Mucosa of rectum (tissue), 2 donors: ENCODE data around the gene CNEP1R1.

Experiments used
- H3K27ac ChIP-seq, 2 donors: one replicate each; pipeline ENCODE4 v1.7.0; 2013; ENCODE audit warnings: inconsistent platforms in 2 of 2, low read depth in 2 of 2, low read length in 2 of 2
- H3K27me3 ChIP-seq, 2 donors: one replicate each; pipeline ENCODE4 v1.7.0; 2013; ENCODE audit warnings: low read length in 2 of 2; ENCODE audit not compliant: control insufficient read depth in 2 of 2, insufficient read depth in 2 of 2
- H3K36me3 ChIP-seq, 2 donors: one replicate each; pipeline ENCODE4 v1.7.0; 2013; ENCODE audit warnings: low read length in 2 of 2; ENCODE audit not compliant: control insufficient read depth in 2 of 2, insufficient read depth in 2 of 2
- H3K4me1 ChIP-seq, 2 donors: one replicate each; pipeline ENCODE4 v1.7.0; 2013; ENCODE audit warnings: low read length in 2 of 2, mild to moderate bottlenecking in 1 of 2; ENCODE audit not compliant: control insufficient read depth in 2 of 2, insufficient read depth in 2 of 2
- H3K4me3 ChIP-seq, 2 donors: one replicate each; pipeline ENCODE4 v1.7.0; 2013; ENCODE audit warnings: low read length in 2 of 2
- H3K9ac ChIP-seq, 2 donors: one replicate each; pipeline ENCODE4 v1.7.0; 2013; ENCODE audit warnings: low read length in 2 of 2, low read depth in 1 of 2, mild to moderate bottlenecking in 1 of 2
- H3K9me3 ChIP-seq, 2 donors: one replicate each; pipeline ENCODE4 v1.7.0; 2013; ENCODE audit warnings: low read length in 2 of 2; ENCODE audit not compliant: control insufficient read depth in 2 of 2
- donor health status: healthy.
- donor health status: Normal muscosa, but diverticular disease.

The CNEP1R1 gene

DNA sequence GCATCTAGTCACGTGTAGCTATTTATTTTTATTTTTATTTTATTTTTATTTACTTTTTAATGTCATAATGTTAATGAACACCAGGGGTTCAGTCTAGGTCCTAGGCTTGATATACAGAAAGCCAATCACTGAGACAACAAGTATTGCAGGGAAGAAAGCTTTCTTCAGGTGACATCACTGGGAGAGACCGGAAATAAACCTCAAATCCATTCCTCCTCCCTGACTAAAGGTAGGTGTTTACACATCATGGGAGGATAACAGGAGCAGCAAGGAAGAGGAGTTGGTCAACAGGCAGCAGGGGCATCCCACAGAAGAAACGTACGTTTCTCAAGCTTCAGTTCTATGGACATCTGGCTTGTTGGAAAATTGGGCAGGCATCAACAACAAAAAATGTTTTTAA is 31.2 kb downstream of the CNEP1R1 start:
- H3K36me3 ChIP-seq: no peaks in the 10 kb centered on the region
- H3K4me1 ChIP-seq: no peaks in the 10 kb centered on the region
- no peak overlapping the region for H3K27ac ChIP-seq
- H3K9ac ChIP-seq: no peak overlapping the region
- peaks cover 4 to 6% of the 10 kb centered on the region in 2 donors for H3K9me3 ChIP-seq
- no peak overlapping the region for H3K4me3 ChIP-seq
- no peaks in the 10 kb centered on the region for H3K27me3 ChIP-seq

DNA sequence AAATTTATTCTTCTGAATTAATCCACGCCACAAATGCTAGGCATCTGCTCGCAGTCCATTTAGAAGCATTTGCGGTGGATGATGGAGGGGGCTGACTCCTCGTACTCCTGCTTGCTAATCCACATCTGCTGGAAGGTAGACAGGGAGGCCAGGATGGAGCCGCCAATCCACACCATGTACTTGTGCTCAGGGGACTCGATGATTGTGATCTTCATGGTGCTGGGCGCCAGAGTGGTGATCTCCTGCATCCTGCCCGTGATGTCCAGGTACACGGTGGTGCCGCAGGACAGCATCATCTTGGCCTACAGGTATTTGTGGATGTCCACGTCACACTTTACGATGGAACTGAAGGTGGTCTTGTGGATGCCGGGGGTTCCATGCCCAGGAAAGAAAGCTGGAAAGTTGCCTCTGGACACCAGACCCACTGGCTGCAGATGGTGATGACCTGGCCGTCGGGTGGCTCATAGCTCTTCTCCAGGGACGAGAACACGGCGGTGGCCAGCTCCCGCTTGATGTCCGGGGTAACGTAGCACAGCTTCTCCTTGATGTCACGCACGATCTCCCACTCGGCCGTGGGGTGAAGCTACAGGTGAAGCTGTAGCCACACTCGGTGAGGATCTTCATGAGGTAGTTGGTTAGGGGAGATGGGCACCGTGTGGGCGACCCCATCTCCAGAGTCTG is 33.2 kb downstream of the CNEP1R1 start:
- Histone ChIP-seq H3K27ac (no peak overlapping the region), H3K4me1 (no peaks in the 10 kb centered on the region), H3K9me3 (peaks cover 4 to 6% of the 10 kb centered on the region in 2 donors), H3K4me3 (no peak overlapping the region), H3K36me3 (no peaks in the 10 kb centered on the region), H3K27me3 (no peaks in the 10 kb centered on the region), H3K9ac (no peak overlapping the region)

DNA sequence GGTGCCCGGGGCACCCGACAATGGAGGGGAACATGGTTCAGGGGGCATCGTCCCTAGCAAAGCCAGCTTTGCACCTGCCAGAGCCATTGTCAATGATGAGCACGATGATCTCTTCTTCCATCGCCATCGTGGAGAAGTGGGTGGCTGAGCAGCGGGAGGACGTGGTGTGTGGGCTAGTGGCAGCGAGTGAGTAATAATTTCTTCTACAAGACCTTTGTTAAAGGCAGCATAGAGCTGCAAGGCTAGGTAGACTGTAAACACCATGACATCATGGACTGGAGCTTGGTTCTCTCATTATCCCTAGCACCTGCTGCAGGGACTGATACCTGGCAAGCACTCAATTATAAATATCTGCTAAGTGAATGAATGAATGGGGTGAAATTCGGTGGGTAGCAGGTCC is 34.1 kb downstream of the CNEP1R1 start:
- no peak overlapping the region for H3K27ac ChIP-seq
- H3K4me3 ChIP-seq: no peak overlapping the region
- H3K9ac ChIP-seq: no peak overlapping the region
- H3K36me3 ChIP-seq: no peaks in the 10 kb centered on the region
- no peaks in the 10 kb centered on the region for H3K4me1 ChIP-seq
- no peaks in the 10 kb centered on the region for H3K27me3 ChIP-seq
- peaks cover 4 to 6% of the 10 kb centered on the region in 2 donors for H3K9me3 ChIP-seq

DNA sequence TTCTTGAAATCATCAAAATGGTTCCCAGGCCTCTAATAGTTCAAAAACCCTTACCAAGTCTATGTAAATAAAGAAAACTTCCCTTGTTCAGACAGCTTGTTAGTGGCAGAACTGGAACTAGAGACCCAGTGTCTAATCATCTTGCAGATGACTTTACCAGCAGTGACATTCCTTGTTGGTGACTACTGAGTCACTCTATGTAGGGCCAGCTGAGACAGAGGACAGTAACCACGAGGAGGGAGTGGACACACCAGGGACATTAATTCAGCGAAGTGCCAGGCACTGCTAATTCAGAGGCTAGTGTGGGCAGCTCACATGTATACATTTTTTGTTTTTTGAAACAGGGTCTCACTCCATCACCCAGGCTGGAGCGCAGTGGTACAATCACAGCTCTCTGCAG is 34.6 kb downstream of the CNEP1R1 start:
- H3K4me1 ChIP-seq: no peaks in the 10 kb centered on the region
- H3K9me3 ChIP-seq: peaks cover 4 to 6% of the 10 kb centered on the region in 2 donors
- no peaks in the 10 kb centered on the region for H3K27me3 ChIP-seq
- no peak overlapping the region for H3K9ac ChIP-seq
- no peak overlapping the region for H3K27ac ChIP-seq
- H3K36me3 ChIP-seq: no peaks in the 10 kb centered on the region
- no peak overlapping the region for H3K4me3 ChIP-seq

DNA sequence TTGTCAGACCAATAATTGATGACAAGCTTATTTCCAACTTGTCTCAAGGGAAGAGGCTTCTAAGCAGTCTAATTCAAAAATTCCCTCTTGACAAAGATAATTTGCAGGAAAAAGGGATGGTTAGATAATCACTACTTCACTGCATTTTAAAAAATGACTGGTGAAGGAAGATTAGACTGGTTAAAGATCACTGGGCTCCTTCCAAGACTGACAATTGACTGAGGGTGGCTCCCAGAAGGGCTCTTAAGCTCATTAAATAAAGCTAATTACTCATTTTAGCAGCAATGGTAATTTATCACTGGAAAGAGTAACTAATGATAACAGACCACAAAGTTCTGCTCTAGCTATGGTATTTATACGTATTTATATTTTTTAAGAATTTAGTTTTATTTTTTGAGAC is 36.3 kb downstream of the CNEP1R1 start:
- Histone ChIP-seq H3K4me1 (no peaks in the 10 kb centered on the region), H3K4me3 (no peak overlapping the region), H3K27me3 (no peaks in the 10 kb centered on the region), H3K36me3 (no peaks in the 10 kb centered on the region), H3K9ac (no peak overlapping the region), H3K9me3 (peaks cover 2 to 3% of the 10 kb centered on the region in 2 donors), H3K27ac (no peak overlapping the region)

DNA sequence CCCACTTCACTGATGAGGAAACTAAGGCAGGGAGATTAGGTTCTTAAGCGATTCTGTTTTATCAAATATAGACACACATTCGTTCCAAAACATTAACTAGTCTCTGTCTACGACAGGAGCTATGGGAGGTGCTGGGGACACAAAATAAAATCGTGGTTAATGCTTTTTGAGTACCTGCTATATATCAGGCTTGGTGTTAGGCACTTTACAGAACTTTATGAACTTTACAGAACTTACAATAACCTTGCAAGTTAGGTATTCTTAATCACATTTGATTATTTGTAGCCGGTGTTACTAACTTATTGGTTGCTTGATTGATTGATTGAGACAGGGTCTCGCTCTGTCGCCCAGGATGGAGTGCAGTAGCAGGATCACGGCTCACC is 40.2 kb downstream of the CNEP1R1 start:
- no peaks in the 10 kb centered on the region for H3K9me3 ChIP-seq
- no peaks in the 10 kb centered on the region for H3K27me3 ChIP-seq
- peak overlapping the region in 1 of 2 donors; percentile 97 for H3K27ac ChIP-seq
- peaks cover 9% of the 10 kb centered on the region in 2 donors for H3K36me3 ChIP-seq
- peak overlapping the region; percentile 72 to 92 for H3K4me3 ChIP-seq
- H3K4me1 ChIP-seq: peaks cover 10 to 13% of the 10 kb centered on the region in 2 donors
- H3K9ac ChIP-seq: no peak overlapping the region

DNA sequence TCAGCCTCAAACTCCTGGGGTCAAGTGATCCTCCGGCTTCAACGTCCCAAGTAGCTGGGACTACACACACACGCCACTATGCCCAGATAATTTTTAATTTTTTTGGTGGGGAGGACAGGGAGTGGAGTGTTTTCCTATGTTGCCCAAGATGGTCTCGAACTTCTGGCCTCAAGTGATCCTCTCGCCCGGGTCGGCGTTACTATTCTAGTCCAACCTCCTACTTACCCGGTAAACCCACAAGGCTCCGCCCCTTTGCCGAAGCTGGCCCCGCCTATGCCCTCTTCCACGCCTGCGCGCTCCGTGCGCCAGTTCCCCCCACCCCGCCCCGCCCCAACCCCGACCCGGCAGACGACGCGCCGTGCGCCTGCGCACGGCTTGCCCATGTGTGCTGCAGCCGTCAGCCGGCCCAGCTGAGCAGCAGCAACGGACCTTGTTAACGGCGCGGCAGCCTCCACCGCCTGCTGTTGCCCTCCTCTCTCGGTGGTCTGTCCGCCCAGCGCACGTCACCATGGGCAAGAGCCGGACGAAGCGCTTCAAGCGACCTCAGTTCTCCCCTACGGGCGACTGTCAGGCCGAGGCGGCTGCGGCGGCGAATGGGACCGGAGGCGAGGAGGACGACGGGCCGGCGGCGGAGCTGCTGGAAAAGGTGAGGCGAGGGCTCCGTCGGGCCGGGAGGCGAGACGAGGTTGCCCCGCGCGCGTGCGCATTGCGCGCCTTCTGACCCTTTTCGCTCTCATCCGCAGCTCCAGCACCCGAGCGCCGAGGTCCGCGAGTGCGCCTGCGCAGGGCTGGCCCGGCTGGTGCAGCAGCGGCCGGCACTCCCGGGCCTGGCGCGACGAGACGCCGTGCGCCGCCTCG is 40.8 kb downstream of the CNEP1R1 start, which contains the start of gene HEATR3:
Gene HEATR3, plus strand, starts transcription at position 347 of the 858 bp plus-strand sequence. Its CDS starts 162 bp downstream, at position 509.
- Histone ChIP-seq H3K9ac (peak within 1 kb of the TSS; percentile 74 to 81), H3K4me3 (peak within 1 kb of the TSS; percentile 89 to 92), H3K36me3 (peaks cover 13 to 15% of the 10 kb centered on the region in 2 donors), H3K27me3 (no peaks in the 10 kb centered on the region), H3K9me3 (no peaks in the 10 kb centered on the region), H3K4me1 (peaks cover 10 to 13% of the 10 kb centered on the region in 2 donors), H3K27ac (peak within 1 kb of the TSS; percentile 86 to 97)

DNA sequence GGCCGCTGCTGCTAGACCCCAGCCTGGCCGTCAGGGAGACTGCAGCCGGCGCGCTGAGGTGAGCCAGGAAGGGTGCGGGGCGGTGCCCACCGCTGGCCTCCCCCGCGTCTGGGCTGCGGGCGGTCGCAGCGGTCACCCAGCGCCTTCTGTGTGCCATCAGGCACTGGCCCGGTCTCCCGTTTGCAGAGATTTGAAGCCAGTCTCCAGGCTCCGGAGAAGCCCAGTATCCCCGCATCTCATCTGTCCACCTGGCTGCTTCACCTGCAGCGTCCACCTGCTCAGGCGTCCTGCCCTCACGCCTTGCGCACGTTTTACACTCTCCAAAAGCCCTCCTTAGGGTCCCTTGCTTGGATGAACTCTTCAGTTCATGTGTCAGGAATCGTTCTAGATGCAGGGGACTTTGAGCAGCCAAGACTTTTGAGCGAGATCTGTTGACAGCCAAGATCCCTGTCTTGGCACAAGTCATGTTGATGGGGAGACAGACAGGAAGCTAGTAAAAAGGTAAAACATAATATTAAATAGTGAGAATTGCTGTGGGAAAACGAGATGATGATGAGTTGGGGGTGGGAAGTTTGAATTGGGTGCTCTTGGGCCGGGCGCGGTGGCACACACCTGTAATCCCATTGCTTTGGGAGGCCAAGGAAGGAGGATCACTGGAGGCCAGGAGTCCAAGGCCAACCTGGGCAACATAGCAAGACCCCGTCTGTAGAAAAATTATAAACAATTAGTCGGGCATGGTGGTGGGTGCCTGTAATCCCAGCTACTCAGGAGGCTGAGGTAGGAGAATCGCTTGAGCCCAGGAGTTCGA is 41.7 kb downstream of the CNEP1R1 start:
- H3K4me3 ChIP-seq: peak overlapping the region; percentile 89 to 92
- H3K27ac ChIP-seq: peak overlapping the region; percentile 86 to 97
- peak overlapping the region; percentile 72 to 81 for H3K9ac ChIP-seq
- H3K36me3 ChIP-seq: peaks cover 17 to 18% of the 10 kb centered on the region in 2 donors
- H3K9me3 ChIP-seq: no peaks in the 10 kb centered on the region
- H3K27me3 ChIP-seq: no peaks in the 10 kb centered on the region
- H3K4me1 ChIP-seq: peaks cover 10 to 13% of the 10 kb centered on the region in 2 donors

DNA sequence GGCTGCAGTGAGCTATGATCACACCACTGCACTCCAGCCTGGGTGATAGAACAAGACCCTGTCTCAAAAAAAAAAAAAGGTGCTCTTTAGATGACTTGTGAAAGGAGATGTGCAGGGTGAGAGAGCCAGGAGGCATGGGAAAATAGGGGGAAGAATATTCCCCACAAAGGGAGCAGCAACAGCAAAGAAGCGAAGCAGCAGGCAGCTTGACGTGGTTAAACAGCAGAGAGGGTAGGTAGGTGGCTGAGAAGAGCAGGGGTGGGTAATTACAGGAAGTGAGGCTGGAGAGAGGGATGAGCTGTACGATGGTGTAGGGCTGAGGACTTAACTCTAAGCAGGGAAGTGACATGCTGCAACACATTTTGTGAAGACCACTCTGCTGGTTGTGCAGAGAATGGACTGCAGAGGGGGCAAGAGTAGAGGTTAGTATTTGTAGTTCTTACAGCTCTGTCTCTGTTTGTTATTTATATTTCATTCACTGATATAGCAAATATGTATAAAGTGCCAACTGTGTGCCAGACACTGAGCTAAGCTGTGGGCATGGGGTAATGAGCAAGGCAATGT is 42.3 kb downstream of the CNEP1R1 start:
- Histone ChIP-seq H3K9me3 (no peaks in the 10 kb centered on the region), H3K36me3 (peaks cover 17 to 18% of the 10 kb centered on the region in 2 donors), H3K27ac (no peak overlapping the region), H3K9ac (no peak overlapping the region), H3K27me3 (no peaks in the 10 kb centered on the region), H3K4me3 (no peak overlapping the region), H3K4me1 (peaks cover 10 to 13% of the 10 kb centered on the region in 2 donors)
